ENCODE results near the gene CCDC127.
A peak's percentile ranks its signal among the peaks of the same experiment; 100 is the strongest.

The CCDC127 gene

DNA sequence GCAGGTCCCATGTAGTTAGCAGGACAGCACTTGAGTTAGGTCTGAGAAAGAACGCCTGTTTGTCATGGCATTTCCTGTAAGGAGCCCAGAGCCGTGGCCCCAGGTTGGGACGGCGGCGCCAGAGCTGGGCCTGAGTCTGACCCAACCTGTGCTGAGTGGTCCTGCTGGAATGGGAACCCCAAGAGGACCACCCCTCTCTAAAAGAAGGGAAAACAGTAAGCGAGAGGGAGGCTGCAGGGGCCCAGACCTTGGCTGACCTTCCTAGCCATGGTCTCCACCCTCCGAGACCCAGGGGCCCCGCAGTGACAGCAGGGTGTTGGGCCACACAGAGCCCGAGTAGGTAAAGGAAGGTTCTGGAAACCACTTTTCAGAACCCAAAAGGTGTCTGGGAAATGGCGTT, 28.5 kb downstream of the CCDC127 start:
- no peak for DNase-seq

DNA sequence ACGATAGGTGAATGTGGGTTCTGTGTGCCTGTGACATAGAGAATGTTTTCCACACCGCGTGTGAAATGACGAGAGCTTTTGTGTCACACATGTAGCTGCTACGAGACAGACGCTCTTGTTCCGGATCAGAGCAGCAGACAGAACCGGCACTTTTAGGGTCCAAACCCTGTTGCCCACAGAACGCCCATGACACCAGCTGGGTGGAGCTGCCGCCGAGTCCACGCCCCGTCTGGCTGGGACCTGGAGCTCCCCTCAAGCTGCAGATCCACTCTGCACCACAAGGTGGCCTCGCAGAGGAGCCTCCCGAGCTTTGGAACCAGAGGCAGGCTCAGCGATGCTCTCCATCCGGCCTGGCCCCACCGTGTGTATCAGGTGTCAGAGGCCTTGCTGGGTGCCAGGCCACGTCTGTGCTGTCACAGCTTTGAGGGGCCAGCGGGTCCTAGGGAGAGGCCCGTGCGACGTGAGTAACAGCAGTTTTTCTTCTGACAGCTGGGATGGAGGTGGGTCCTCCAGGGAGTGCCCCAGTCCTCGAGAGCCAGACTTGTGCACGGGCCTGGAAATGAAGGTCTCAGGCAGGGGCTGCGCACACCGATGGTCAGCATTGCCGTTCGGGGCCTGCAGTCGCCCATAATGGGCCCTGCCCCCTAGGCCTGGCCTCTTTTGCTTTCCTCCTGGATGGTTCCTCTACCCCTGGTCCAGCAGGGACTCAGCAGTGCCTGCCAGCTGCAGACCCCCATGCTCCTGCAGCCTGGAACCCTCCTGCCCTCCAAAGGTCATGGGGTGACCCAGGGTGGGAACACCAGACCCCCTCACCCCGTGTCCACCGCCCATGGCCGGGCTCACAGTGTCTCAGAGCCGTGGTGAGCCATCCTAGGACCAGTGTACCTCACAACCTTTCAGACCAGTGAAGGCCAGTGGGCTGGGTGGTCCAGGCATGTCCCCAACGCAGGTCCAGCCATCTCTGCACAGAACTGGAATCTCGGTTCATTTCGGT, 29.2 kb downstream of the CCDC127 start:
- peak; percentile 79 for DNase-seq

DNA sequence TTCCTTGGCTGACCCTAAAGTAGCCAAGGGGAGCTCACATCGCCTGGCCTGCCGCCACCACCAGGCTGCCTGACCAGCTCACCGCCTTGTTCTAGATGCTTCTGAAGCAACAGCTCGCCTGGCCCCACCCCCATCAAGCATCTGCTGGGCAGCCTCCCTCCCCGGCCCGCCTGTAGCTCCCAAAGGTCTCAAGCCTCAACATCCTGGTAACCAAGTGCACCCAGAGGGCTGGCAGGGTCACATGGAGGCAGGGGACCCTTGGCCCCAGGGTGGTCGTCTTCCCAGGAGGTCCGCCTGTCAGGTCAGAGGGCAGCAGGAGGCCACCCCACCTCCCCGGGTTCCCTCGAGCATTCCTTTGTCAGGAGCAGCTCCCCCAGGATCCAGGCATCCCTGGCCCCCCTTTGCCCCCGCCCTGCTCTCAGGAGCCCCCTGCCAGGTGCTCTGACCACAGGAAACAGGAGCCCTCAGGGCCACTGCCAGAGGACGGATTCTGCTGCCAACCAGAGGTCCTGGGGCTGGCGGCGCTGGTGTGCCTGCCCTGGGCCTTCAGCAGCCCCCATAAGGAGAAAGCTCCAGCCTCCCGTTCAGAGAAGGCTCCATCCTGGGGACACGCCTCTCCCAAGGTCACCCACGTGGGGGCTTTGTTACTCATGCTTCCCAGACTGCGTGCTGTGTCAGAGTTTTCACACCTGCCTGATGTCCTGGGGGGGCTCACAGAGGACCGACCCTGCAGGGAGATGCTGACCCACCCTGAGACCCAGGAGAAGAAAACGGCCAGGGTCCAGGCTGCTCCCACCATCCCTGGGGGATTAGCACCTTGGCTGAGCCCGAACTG, 30.1 kb downstream of the CCDC127 start:
- DNase-seq, result peak; percentile 27

DNA sequence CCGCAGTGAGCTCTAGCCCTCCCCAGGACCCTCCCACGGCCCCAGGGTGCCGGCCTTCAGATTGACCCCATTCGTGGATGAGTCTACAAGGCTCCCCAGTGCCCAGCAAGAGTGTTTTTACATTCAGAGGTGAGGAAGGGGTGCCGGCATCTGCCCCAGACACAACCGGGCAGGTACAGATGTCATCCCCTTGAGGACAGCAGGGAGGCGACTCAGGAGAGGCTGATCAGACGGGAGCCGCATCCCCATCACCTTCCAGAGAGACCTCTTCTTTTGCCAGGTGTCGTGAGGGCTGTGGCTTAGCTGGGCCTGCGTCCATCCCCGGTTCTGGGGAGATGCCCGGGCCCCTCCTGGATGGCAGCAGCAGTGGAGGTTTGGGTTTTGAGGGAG, 30.9 kb downstream of the CCDC127 start:
- DNase-seq, result no peak

GRCh38 chr5:186091-187041, 31.6 kb downstream of the CCDC127 start:
- DNase-seq, result no peak

GRCh38 chr5:185095-186070, 32.6 kb downstream of the CCDC127 start:
- no peak for DNase-seq

DNA sequence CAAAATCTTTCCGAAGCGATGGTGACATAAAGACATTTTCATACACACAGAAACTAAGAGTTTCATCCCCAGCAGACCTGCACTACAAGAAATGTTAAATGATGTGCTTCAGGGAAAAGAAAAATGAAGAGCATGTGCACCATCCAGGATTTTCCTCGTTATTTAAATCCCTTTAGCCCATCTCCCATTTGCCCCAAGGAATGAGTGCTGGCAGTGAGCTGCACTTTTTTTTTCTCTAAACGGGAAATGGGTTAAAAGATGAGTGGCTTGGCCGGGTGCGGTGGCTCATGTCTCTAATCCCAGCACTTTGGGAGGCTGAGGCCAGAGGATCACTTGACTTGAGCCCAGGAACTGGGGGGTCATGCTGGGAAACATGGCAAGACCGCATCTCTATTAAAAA, 33.5 kb downstream of the CCDC127 start:
- no peak for DNase-seq

DNA sequence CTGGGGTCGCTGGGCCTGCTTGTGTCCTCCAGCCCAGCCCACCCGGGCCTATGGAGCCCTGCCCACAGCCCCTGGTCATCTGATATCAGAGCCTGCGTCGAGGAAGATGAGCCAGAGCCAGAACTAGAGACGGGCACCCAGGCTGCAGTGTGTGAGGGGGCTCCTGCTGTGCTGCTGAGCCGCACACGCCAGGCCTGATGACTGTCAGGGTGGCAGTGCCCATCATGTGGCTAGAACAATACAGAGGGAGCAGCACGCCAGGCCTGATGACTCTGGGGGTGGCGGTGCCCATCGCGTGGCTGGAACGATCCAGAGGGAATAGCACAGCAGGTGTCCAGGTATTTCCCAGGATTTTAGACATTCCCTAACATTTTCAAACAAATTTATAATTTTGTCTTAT, 35.8 kb downstream of the CCDC127 start:
- DNase-seq, result no peak

DNA sequence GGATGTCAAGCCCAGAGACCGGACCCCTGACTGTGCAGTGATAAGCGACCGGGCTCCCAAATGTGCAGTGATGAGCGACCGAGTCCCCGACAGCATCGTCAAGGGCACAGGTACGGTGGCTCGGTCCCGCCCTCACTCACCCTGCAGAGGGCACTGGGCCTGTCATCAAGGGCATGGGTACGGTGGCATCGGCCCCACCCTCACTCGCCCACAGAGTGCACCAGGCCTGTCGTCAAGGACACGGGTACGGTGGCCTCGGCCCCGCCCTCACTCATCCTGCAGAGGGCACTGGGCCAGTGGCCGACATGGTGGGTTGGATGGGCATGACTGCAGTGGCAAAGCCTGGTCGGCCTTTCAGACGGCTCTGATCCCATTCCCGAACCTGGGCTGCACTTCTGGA, 36.4 kb downstream of the CCDC127 start:
- DNase-seq, result no peak

GRCh38 chr5:181160-181559, 36.8 kb downstream of the CCDC127 start:
- DNase-seq, result no peak

GRCh38 chr5:180286-180918, 37.6 kb downstream of the CCDC127 start:
- no peak for DNase-seq

GRCh38 chr5:179401-179800, 38.6 kb downstream of the CCDC127 start:
- no peak for DNase-seq

- DNase-seq, result peak; percentile 30
These were observed 39.8 kb downstream of the CCDC127 start for GRCh38 chr5:178110-178509.

GRCh38 chr5:176296-176823, 41.6 kb downstream of the CCDC127 start:
- DNase-seq, result no peak

DNA sequence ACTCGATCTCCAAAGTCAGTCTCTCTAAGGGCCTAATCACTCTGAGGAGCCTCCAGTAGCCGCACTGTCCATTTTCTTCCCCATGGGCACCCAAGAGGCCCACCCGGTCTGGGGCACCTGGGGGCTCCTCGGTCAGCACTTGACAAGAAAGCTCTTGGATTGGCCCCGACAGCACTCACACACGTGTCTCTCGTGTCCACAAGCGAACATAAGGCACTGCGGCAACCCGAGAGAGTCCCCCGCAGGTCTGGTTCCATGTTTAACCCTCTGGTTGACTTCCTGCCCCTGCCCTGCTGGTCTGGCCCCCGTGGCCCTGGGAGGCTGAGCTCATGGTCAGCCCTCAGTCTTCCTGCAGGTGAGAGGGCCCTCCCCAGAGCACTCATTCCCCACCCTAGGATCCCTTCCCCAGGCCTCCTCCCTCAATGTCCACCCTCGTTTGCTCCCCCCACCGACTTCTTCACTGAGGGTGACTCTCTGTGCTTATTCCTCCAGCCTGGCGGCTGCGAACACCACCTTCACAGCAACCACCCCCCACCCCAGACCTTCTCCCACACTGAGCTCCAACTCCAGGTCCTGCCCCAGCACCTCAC, 43.0 kb downstream of the CCDC127 start:
- no peak for DNase-seq

GRCh38 chr5:174291-174600, 43.7 kb downstream of the CCDC127 start:
- no peak for DNase-seq

- DNase-seq, result no peak
These were observed 44.3 kb downstream of the CCDC127 start for GRCh38 chr5:173392-174290.

DNA sequence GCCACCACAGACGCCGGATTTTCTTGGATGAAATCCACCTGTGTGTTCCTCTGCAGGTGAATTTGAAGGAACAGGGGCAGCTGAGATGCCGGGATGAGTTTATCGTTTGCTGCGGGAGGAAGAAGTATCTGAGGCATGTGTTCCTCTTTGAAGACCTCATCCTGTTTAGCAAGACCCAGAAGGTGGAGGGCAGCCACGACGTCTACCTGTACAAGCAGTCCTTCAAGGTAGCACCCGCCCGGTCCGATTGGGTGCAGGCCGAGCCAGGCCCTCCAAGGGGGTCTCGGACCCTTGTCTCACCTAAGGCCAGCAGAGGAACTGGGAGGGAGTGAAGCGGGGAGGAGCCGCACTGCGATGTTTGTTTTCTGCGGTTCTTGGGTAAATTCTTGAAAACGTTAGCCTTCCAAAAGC, 45.1 kb downstream of the CCDC127 start:
- no peak for DNase-seq

DNA sequence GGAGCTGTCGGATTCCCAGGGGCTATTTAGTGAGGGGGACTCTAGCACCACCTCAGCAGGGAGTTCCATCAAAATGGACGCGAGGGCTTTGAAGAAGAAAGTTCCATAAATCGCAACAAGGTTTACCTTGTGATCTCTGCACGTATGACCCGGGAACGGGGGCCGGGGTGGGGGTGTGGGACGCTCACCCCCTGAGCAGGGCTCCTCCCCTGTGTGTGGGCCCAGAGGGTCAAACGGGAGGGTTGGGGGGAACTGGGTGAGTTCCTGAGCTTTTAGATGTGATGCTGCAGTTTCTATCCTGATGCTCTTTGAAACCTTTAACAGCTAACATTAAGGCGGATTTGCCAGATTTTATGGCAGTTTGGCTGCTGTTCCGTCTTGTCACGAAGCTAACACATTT, 45.5 kb downstream of the CCDC127 start:
- DNase-seq, result no peak
